Loucy (cell line): ENCODE results near the gene IGFBP4.

Experiments
- H2AFZ ChIP-seq: fragments of 200-600 bp; sonication (generic); 2 replicates; pipeline ENCODE4 v1.6.0; 2016; ENCODE audit warnings: antibody characterized with exemption, mild to moderate bottlenecking, low read length, moderate library complexity
- H3F3A ChIP-seq: fragments of 200-600 bp; 2 replicates; pipeline ENCODE4 v1.6.0; 2016; ENCODE audit warnings: antibody characterized with exemption, low read depth, mild to moderate bottlenecking
- H3K27me3 ChIP-seq: fragments of 200-600 bp; sonication (generic); 2 replicates; pipeline ENCODE4 v1.6.1; 2014; ENCODE audit warnings: low read length, mild to moderate bottlenecking; ENCODE audit not compliant: insufficient read depth, poor library complexity, severe bottlenecking
- H3K36me3 ChIP-seq: fragments of 200-600 bp; sonication (generic); 2 replicates; pipeline ENCODE4 v1.6.1; 2016; ENCODE audit warnings: low read length; ENCODE audit not compliant: insufficient read depth
- H3K4me1 ChIP-seq: fragments of 200-600 bp; sonication (generic); 2 replicates; pipeline ENCODE4 v1.5.1; 2014; ENCODE audit warnings: low read length, mild to moderate bottlenecking; ENCODE audit not compliant: insufficient read depth, poor library complexity, severe bottlenecking
- H3K4me2 ChIP-seq: fragments of 200-600 bp; sonication (generic); 2 replicates; pipeline ENCODE4 v1.6.0; 2014; ENCODE audit warnings: antibody characterized with exemption, low read length, low read depth, mild to moderate bottlenecking; ENCODE audit not compliant: poor library complexity, severe bottlenecking
- H3K4me3 ChIP-seq: fragments of 200-600 bp; sonication (generic); 2 replicates; pipeline ENCODE4 v1.5.1; 2014; ENCODE audit warnings: low read length, mild to moderate bottlenecking, mixed read lengths; ENCODE audit not compliant: poor library complexity, severe bottlenecking
- H3K79me2 ChIP-seq: fragments of 200-600 bp; sonication (generic); 2 replicates; pipeline ENCODE4 v1.6.1; 2014; ENCODE audit warnings: low read length; ENCODE audit not compliant: insufficient read depth
- H3K9ac ChIP-seq: fragments of 200-600 bp; sonication (generic); 2 replicates; pipeline ENCODE4 v1.6.0; 2014; ENCODE audit warnings: mild to moderate bottlenecking, low read depth, low read length, moderate library complexity; ENCODE audit not compliant: poor library complexity, severe bottlenecking
- H3K9me2 ChIP-seq: fragments of 200-600 bp; sonication (generic); replicated peaks from 2 replicates; pipeline ENCODE4 v1.6.1; 2016; ENCODE audit warnings: low read depth, low read length, mixed read lengths
- H3K9me3 ChIP-seq: fragments of 200-600 bp; sonication (generic); 2 replicates; pipeline ENCODE4 v1.6.1; 2014; ENCODE audit warnings: mild to moderate bottlenecking, antibody characterized with exemption, low read length, low read depth; ENCODE audit not compliant: insufficient read depth
- H4K20me1 ChIP-seq: fragments of 200-600 bp; sonication (generic); 2 replicates; pipeline ENCODE4 v1.6.0; 2014; ENCODE audit warnings: antibody characterized with exemption, low read length, mild to moderate bottlenecking; ENCODE audit not compliant: insufficient read depth, poor library complexity, severe bottlenecking
- CTCF ChIP-seq: fragments of 200-600 bp; sonication (generic); conservative IDR thresholded peaks from 2 replicates; pipeline ENCODE4 v1.5.1; 2014; ENCODE audit warnings: mild to moderate bottlenecking, antibody characterized with exemption, low read length
- EZH2phosphoT487 ChIP-seq: fragments of 200-600 bp; IDR thresholded peaks from 2 replicates; pipeline ENCODE4 v1.6.1; 2018; ENCODE audit warnings: antibody characterized with exemption, mild to moderate bottlenecking, moderate library complexity, borderline replicate concordance

IGFBP4 gene

GRCh38 chr17:40479754-40480480, 36.7 kb downstream of the IGFBP4 start:
- Histone ChIP-seq H3K27me3 (no peaks in the 10 kb centered on the region), H3K9me2 (no peaks in the 10 kb centered on the region), H3K4me1 (peaks cover 24% of the 10 kb centered on the region), H3K79me2 (no peaks in the 10 kb centered on the region), H2AFZ (peak overlapping the region; percentile 22; the same call in 1 of the 2 replicates), H3K4me3 (peak overlapping the region; percentile 37), H3F3A (no peaks in the 10 kb centered on the region), H3K9me3 (no peaks in the 10 kb centered on the region), H3K36me3 (no peaks in the 10 kb centered on the region), H3K9ac (peak overlapping the region; percentile 62), H3K4me2 (peak overlapping the region; percentile 69), H4K20me1 (no peaks in the 10 kb centered on the region)
- TF ChIP-seq CTCF (no peak), EZH2phosphoT487 (no peak)

- H4K20me1 ChIP-seq = no peaks in the 10 kb centered on the region
- no peaks in the 10 kb centered on the region for H3K9me2 ChIP-seq
- H3F3A ChIP-seq = no peaks in the 10 kb centered on the region
- H3K9ac ChIP-seq = peak overlapping the region; percentile 62
- H3K4me3 ChIP-seq = peak overlapping the region; percentile 37
- peak overlapping the region; percentile 22 for H2AFZ ChIP-seq
- H3K4me2 ChIP-seq = peak overlapping the region; percentile 69
- peaks cover 24% of the 10 kb centered on the region for H3K4me1 ChIP-seq
- no peaks in the 10 kb centered on the region for H3K36me3 ChIP-seq
- H3K9me3 ChIP-seq = no peaks in the 10 kb centered on the region
- H3K27me3 ChIP-seq = no peaks in the 10 kb centered on the region
- TF ChIP-seq EZH2phosphoT487 = no peak
- no peak for TF ChIP-seq CTCF
- no peaks in the 10 kb centered on the region for H3K79me2 ChIP-seq
Observed at GRCh38 chr17:40480501-40481003, 37.3 kb downstream of the IGFBP4 start.

- H3F3A ChIP-seq = no peaks in the 10 kb centered on the region
- H3K4me2 ChIP-seq = peak overlapping the region; percentile 69
- no peaks in the 10 kb centered on the region for H3K27me3 ChIP-seq
- H3K9me2 ChIP-seq = no peaks in the 10 kb centered on the region
- peak overlapping the region; percentile 62 for H3K9ac ChIP-seq
- H2AFZ ChIP-seq = no peak overlapping the region
- H3K36me3 ChIP-seq = no peaks in the 10 kb centered on the region
- TF ChIP-seq CTCF (no peak), EZH2phosphoT487 (no peak)
- H3K4me1 ChIP-seq = peaks cover 24% of the 10 kb centered on the region
- peak overlapping the region; percentile 37 for H3K4me3 ChIP-seq
- H4K20me1 ChIP-seq = no peaks in the 10 kb centered on the region
- no peaks in the 10 kb centered on the region for H3K9me3 ChIP-seq
- no peaks in the 10 kb centered on the region for H3K79me2 ChIP-seq
Observed at GRCh38 chr17:40481106-40481505, 37.9 kb downstream of the IGFBP4 start.
